GM18873 (cell line): ENCODE results near the gene SLC6A2.

Experiments
- ATAC-seq: cut with Tn5 transposase; IDR thresholded peaks from one replicate; pipeline ENCODE4 v1.9.1; 2021; ENCODE audit warnings: mild to moderate bottlenecking, moderate library complexity, moderate number of reproducible peaks; ENCODE audit not compliant: unreplicated experiment, low FRiP score

The SLC6A2 gene

GRCh38 chr16:55645986-55646385 lies 9.8 kb upstream of the SLC6A2 start:
- no peak for ATAC-seq

- no peak for ATAC-seq
These were observed 8.4 kb upstream of the SLC6A2 start for GRCh38 chr16:55647343-55647742.

GRCh38 chr16:55647798-55648197 lies 8.0 kb upstream of the SLC6A2 start:
- ATAC-seq, result no peak

- no peak for ATAC-seq
These were observed 3.7 kb upstream of the SLC6A2 start for GRCh38 chr16:55651841-55652824.

GRCh38 chr16:55653106-55653505 lies 2.7 kb upstream of the SLC6A2 start:
- ATAC-seq, result no peak

GRCh38 chr16:55655381-55655896 lies 349 bp upstream of the SLC6A2 start:
- ATAC-seq, result no peak

- no peak for ATAC-seq
These were observed 904 bp downstream of the SLC6A2 start for GRCh38 chr16:55656691-55657092.

- ATAC-seq, result no peak
These were observed 1.8 kb downstream of the SLC6A2 start for GRCh38 chr16:55657616-55658015.

- no peak for ATAC-seq
These were observed 3.2 kb downstream of the SLC6A2 start for GRCh38 chr16:55658898-55659420.

- no peak for ATAC-seq
These were observed 4.2 kb downstream of the SLC6A2 start for GRCh38 chr16:55660026-55660425.

GRCh38 chr16:55660828-55661227 lies 5.0 kb downstream of the SLC6A2 start:
- ATAC-seq, result no peak

GRCh38 chr16:55661941-55662643 lies 6.3 kb downstream of the SLC6A2 start:
- no peak for ATAC-seq

GRCh38 chr16:55662644-55663031 lies 6.8 kb downstream of the SLC6A2 start:
- ATAC-seq, result no peak

- ATAC-seq, result no peak
These were observed 7.4 kb downstream of the SLC6A2 start for GRCh38 chr16:55663225-55663624.

GRCh38 chr16:55663765-55664677 lies 8.2 kb downstream of the SLC6A2 start:
- no peak for ATAC-seq

- ATAC-seq, result no peak
These were observed 9.1 kb downstream of the SLC6A2 start for GRCh38 chr16:55664786-55665407.

GRCh38 chr16:55665511-55665910 lies 9.7 kb downstream of the SLC6A2 start:
- ATAC-seq, result no peak

- ATAC-seq, result no peak
These were observed 10.2 kb downstream of the SLC6A2 start for GRCh38 chr16:55666012-55666411.

- no peak for ATAC-seq
These were observed 12.0 kb downstream of the SLC6A2 start for GRCh38 chr16:55667753-55668152.
